ENCODE data around the gene HOXA13.

DNA sequence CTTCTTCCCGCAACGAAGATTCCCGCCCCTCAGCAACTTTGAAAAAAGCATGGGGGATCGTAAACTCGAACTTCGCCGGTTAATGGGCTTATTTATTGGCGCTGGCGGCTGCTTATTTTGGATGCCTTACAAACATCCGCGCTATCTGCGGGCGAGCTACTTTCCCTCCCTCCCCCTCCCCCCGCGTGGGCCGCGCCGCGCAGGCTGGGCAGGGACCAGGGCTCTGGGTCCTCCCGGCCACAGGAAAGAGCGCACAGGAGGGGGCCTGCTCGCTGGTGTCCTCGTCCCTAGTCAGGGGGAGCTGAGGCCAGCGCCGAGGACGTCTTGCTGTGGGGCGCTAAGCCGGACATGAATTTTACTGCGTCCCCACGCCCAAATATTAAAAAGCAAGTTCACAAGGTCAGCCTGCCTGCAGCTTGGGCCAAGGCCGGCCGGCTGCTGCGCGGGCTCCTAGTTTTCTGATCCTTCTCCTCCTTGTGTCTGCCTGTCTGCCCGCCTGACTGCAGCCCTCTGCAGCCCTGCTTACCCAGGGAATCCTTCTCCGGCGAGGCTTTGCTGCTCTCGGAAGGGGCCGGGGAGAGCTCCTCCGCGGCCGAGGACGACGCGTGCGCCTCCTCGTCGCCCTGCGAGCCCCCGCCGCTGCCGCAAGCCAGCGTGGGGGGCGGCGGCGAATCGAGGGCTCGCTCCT, 26.9 kb downstream of the HOXA13 start:
- no peak for TF ChIP-seq EZH2 (IDR thresholded peaks at IDR 0.05; ENCODE audit: low read length, unreplicated experiment)
- TF ChIP-seq, protein P1, sequence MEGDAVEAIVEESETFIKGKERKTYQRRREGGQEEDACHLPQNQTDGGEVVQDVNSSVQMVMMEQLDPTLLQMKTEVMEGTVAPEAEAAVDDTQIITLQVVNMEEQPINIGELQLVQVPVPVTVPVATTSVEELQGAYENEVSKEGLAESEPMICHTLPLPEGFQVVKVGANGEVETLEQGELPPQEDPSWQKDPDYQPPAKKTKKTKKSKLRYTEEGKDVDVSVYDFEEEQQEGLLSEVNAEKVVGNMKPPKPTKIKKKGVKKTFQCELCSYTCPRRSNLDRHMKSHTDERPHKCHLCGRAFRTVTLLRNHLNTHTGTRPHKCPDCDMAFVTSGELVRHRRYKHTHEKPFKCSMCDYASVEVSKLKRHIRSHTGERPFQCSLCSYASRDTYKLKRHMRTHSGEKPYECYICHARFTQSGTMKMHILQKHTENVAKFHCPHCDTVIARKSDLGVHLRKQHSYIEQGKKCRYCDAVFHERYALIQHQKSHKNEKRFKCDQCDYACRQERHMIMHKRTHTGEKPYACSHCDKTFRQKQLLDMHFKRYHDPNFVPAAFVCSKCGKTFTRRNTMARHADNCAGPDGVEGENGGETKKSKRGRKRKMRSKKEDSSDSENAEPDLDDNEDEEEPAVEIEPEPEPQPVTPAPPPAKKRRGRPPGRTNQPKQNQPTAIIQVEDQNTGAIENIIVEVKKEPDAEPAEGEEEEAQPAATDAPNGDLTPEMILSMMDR (conservative IDR thresholded peaks at IDR 0.05; ENCODE audit: low read depth, low read length) = no peak

Data from PC-3 (cell line).